ENCODE measurements around the gene GOLGA6L7.
"Not testable (repeated sequence)": the region's sequence is repeated elsewhere in the genome, so short reads cannot be mapped to it uniquely, and the experiment has no call there.

The GOLGA6L7 gene

DNA sequence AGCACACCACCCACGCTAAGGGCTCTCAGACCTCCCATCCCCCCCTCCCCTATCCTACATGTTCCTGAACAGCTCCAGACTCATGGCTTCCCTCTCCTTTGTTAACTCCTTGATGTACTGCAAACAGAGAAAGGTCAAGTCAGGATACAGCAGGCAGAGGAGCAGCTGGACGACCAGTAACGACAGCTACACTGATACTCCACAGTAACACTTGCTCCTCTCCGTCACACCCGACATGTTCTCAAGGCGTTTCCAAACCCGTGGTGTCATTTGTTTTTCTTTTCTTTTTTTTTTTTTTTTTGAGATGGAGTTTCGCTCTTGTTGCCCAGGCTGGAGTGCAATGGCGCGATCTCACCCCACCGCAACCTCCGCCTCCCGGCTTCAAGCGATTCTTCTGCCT is 4.3 kb downstream of the GOLGA6L7 start:
- not testable (repeated sequence) for DNase-seq

DNA sequence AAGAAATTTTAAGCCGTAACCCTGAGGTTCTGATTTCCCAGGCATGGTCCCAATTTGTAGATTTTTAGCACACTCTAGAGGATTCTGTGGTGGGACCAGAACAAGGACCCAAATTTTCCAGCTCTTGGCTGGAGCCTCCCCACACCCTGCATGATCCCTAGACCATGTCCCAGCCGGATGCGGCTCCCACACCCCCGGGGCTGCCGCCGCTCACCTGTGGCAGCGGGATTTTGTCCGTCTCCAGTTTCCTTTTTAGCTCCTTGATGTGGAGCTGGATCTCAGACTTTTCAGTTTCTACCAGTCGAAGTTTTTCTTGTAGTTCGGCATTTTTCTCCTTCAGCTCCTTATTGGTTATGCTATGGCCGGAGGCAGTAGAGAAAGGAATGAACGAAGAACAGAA is 4.9 kb downstream of the GOLGA6L7 start:
- not testable (repeated sequence) for DNase-seq

DNA sequence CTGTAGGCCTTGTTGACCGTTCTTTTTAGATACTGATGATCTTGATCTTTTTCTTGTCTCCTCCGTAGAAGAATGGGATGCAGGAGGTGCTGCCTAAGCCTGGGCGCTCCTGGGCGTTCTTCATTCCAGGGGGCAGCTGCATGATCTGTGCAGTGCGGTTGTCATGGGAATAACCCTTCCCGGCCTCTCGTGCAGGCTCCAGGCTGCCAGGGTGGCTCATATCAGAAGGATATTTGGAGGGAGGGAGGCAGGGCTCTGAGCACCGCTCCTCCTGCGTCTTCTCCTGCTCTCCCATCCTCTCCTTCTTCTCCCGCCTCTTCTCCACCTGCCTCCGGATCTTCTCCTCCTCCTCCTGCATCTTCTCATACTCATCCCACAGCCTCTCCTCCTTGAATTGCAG is 6.2 kb downstream of the GOLGA6L7 start:
- not testable (repeated sequence) for DNase-seq

DNA sequence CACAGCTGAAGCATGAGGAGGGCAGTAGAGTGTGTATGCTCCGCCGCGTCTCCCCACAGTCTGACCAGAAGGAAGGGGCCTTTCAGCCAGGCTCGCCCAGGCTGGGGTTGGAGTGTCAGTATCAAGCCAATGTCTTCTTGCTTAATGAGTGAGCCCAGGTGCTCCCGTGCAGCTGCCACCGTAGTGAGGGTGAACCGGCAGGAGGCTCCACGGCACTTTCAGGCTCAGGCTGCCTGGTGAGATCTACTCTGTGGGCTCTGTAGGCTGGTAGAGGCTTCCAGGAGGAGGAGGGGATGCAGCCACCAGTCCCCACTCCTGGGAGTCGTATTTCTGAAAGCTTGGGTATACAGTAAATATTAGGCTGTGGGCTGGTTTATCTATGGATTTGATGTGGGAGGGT is 8.2 kb downstream of the GOLGA6L7 start:
- not testable (repeated sequence) for DNase-seq

DNA sequence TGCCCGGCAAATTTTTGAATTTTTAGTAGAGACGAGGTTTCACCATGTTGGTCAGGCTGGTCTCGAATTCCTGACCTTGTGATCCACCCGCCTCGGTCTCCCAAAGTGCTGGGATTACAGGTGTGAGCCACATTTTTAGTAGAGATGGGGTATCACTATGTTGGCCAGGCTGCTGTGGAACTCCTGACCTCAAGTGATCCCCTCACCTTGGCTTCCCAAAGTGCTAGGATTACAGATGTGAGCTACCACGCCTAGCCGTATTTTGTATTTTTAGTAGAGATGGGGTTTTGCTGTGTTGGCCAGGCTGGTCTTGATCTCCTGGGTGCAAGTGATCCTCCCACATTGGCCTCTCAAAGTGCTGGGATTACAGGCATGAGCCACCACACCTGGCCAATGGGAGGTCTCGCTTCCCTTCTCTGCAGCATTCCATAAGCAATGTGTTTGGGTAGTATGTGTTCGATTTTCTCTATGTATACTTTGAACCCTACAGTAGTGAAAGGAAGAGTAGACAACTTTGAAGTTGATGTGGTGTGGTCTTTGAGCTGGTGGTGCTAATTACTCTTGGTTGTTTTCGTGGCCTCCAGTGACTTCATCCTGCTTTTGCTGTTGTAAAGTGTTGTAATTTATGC is 13.4 kb downstream of the GOLGA6L7 start:
- DNase-seq, result not testable (repeated sequence)

DNA sequence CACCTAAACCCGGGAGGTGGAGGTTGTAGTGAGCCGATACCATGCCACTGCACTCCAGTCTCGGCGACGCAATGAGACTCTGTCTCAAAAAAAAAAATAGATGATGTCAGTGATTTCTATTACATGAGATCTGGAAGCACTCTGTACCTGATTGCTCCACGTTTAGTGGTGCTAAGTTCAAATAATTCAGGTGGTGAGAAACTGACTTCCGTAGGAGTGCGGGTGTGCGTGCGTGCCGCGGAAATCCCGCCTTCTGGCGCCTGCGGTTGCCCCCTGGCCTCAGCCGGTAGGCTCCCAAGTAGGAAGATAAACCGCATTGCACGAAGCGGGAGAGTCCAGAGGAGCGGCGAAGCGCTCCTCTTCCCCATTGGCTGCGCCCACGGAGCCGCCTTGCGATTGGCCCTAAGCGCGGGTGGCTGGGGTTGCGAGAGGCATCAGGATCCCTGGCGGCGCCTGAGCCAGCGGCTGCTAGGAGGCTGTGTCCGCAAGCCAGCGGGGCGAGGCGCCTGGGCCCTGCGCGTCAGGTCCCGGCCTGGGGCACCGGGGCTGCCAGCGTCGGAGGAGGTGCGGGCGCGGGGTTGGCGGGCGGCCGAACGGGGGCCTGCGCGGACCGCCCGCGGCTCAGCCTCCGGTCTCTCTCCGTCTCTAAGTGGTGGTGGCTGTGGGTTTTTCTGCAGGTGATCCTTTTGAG is 16.4 kb downstream of the GOLGA6L7 start:
- DNase-seq, result peak; percentile 21 to 93 (median 79)

DNA sequence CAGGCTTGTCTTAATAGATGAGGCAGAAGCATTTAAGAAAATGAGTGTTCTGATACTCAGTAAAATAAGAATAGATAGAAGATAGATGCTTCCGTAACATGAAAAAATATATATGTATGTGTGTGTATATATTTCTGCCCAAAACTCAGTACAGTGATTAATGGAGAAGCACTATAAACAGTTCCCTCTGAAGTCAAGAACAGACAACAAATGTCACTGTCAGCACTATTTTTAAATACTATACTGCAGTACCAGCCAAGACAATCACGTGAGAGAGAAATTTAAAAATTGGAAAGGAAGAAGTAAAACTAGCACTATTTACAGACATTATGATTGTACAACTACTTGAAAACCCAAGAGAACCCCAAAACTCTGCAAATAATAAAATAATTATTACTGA is 27.0 kb downstream of the GOLGA6L7 start:
- DNase-seq, result not testable (repeated sequence)

DNA sequence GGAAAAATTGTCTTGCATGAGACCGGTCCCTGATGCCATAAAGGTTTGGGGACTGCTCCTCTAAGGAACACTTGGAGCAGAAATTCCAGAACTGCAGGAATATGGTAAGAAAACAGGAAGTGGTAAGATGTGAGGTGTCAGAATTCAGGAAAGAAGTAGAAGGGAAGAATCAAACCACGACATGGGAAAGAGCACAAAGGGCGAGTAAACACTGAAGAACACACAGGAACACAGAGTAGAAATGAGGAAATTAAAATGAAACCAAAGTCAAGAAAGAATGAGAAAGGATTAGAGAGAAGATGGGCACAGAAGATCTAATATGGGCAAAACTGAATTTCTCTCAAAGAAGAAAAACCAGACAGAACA is 28.5 kb downstream of the GOLGA6L7 start:
- DNase-seq, result not testable (repeated sequence)

DNA sequence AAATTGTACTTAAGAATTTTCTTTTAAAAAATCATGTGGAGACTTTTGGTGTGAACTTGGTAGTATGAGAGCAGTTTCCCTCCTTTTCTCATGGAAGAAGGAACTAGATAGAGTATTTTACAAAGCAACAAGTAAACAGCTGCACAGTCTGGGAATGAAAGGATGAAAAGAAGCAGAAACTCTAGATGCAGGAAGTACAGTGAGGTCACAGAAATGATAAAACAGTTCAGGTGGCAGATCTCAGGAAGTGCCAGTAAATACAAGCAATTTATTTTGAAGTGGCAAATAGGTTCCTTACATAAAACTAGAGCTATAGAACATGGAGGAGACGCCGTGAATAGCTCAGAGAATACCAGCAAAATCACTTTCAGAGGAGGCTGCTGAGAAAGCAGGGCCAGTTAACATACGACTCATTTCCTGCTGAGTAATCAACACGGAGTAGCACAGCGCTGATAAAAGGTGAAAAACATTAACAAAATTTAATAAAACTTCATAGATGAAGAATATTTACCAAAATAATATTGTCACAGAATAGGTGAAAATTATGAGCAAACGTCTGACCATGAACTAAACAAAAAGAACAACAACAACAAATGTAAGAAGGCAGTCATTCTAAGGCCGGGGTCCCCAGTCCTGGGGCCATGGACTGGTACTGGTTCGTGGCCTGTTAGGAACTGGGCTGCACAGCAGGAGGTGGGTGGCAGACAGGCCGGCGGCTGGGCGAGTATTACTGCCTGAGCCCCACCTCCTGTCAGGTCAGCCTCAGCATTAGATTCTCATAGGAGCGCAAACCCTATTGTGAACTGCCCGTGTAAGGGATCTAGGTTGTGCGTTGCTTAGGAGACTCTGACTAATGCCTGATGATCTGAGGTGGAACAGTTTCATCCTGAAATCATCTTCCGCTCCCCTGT is 29.2 kb downstream of the GOLGA6L7 start:
- not testable (repeated sequence) for DNase-seq

DNA sequence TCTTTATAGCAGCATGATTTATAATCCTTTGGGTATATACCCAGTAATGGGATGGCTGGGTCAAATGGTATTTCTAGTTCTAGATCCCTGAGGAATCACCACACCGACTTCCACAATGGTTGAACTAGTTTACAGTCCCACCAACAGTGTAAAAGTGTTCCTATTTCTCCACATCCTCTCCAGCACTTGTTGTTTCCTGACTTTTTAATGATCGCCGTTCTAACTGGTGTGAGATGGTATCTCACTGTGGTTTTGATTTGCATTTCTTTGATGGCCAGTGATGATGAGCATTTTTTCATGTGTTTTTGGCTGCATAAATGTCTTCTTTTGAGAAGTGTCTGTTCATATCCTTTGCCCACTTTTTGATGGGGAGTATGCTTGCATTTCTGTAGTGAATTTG is 30.3 kb downstream of the GOLGA6L7 start:
- not testable (repeated sequence) for DNase-seq

DNA sequence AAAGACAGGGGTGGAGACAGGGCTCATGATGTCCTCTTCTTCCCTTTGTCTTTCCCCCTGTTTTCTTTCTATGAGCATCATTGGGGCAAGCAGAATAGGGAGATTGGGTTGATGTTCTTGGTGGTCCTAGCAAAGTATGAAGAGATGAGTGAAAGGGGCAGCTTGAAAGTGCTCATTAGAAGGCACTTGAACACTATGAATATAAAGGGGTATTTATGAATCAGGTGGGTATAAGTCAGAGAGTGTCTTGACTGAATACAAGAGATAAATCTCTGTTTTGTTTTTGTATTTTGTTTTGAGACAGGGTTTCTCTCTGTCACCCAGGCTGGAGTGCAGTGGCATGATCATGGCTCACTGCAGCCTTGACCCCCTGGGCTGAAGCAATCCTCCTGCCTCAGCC is 34.4 kb downstream of the GOLGA6L7 start:
- DNase-seq, result not testable (repeated sequence)

DNA sequence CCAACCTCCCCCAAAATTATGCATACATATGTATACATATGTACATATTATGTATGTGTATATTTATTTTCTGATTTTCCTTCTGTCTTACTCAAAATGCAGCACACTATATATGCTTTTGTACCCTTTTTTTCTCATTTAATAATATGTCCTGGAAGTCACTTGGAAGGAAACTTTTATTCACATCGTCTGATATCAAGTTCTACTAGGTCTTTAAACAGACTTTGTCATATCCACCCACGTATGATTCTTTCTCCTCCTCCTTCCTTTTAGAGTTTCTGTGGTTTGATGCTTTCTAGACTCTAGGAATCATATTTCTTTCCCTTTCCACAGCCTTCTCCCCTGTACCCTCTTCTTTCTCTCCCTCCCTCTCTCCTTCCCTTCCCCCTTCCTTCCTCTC is 35.1 kb downstream of the GOLGA6L7 start:
- DNase-seq, result not testable (repeated sequence)

DNA sequence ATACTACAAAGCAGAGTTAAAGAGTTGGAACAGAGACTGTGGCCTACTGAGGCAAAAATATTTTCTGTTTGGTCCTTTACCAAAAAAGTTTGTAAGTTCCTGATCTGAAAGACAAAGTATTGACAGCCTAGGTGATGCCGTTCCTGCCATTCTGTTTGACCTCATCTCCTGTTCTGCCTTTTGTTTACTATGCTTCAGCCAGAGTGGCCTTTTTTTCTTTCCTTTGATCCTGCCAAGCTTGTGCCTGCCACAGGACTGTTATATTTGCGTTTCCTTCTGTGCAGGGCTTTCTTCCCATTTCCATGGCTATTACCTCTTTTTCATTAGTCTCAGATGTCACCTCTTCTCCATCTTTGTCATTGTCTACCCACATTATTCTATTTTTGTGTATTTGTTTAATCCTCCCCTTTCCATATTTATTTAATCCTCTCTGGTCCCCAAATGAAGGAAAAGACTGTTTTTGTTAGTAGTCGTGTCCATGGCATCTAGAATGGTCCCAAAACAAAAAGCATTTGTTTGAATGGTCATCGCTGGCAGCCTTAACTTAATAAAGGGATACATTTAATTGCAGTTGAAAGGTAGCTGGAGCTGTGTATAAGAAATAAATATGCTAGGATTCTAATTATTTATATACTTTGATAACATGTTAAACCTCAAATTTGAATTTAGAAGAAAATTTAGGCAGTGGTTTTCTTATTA is 36.4 kb downstream of the GOLGA6L7 start:
- DNase-seq, result not testable (repeated sequence)

DNA sequence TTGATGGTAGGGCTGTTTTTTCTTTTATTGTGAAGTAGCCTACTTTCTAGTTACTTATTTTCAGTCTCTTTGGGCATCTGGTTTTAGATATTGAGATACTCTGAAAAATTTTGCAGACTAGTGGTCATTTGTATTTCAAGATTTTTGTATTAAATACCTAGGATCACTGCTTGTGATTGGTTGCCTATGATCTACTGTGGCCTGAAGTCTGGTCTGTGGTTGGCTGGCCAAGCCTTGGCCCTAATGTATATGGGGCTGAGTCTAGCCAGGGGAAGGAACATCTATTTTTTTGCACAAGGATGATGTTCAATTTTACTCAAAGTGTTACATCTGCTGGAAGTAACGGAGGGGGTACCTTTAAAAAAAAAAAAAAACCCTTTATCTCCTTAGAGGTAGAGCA is 38.0 kb downstream of the GOLGA6L7 start:
- DNase-seq, result not testable (repeated sequence)

DNA sequence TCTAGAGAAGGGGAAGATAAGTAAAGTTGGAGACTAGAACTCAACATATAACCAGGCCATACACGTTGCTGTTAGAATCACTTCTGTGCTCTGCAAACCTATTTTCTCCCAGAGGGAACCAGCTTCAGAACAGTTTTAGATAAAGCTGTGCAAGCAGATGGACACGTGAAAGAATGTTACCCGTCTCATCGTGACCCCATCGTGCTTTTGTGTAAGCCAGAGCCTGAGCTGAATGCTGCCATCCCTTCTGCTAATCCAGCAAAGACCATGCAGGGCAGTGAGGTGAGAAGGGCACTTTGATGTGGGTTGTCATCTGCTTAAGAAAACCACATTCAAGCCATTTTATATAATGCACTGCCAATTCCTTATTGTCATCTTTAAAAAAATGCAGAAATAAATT is 40.3 kb downstream of the GOLGA6L7 start:
- DNase-seq, result not testable (repeated sequence)

DNA sequence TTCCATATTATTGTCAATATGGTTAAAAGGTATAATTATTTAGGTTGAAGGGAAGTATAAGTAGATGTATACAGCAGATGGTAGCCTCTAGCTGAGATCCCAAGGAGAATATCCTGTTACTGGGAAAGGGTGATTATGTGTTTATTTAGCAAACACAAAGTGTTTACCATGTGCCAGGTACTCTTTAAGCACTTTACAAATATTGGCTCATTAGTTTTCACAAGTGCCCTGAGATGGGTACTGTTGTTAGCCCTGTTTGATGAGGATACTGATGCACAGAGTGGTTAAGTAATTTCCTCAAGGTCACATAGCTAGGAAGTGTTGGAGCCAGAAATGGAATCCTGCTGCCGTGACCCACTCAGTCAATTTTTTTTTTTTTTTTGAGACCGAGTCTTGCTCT is 48.1 kb downstream of the GOLGA6L7 start:
- not testable (repeated sequence) for DNase-seq

DNA sequence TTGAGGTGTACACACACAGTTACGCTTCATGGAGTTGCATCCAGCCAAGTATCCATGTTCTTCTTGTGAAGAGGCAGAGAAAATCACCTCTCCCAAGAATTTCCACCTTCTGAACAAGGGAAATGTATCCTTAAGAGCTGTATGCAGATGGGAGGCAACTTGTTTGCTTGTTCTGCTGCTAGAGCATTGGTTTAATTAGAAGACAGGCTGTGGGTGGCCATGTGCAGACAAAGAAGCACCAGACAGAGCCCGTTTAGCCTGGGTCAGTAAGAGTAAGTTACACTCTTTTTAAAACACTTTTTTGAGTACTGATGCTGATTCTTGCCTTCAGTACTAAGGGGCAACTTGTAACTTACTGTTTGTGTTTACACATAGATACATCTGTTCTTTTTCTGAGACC is 50.2 kb downstream of the GOLGA6L7 start:
- not testable (repeated sequence) for DNase-seq

DNA sequence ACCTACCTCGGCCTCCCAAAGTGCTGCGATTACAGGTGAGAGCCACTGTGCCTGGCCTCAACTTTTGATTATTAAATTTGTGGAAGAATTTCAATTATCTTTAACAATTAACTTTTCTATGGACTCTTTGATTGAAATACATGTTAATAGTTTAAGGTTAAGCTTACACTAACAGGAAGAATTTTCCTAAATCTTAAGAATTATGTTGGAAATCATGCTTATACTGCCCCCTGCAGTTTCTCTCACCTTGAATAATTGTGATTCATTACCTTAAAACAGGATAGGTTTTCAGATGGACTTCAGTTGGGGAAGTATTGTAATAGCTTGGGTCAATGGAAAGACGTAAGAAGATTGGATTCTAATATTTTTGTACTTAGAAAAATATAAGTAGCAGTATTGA is 54.2 kb downstream of the GOLGA6L7 start:
- not testable (repeated sequence) for DNase-seq
